SK-N-SH (cell line): ENCODE data around the gene PIKFYVE. TPM values are rescaled to one million over a fixed set of nuclear protein-coding genes. Genes with fewer than 3 reads are reported as not detected.
A peak's percentile ranks its signal among the peaks of the same experiment; 100 is the strongest.

ENCODE experiments used
- CTCF ChIA-PET: fragments of 300-600, 350-600 bp; formaldehyde crosslinking; extraction: SDS; loops from one replicate; lab custom pipeline; 2021; lab: Yijun Ruan, JAX
- POLR2A ChIA-PET: fragments of 350-600 bp; sonication (Branson Sonifier 250); formaldehyde crosslinking; extraction: SDS; loops from one replicate; lab custom pipeline; 2020; ENCODE audit warnings: antibody characterized with exemption, inconsistent platforms; lab: Yijun Ruan, JAX
- DNase-seq: peaks from one replicate; pipeline ENCODE4 v3.0.0; 2012
- H2AFZ ChIP-seq: fragments of 200-600 bp; sonication (generic); 2 replicates; pipeline ENCODE4 v1.8.1; 2016; ENCODE audit warnings: antibody characterized with exemption, mild to moderate bottlenecking, low read depth
- H3F3A ChIP-seq: fragments of 200-600 bp; sonication (generic); replicated peaks from 2 replicates; pipeline ENCODE3; 2016; ENCODE audit warnings: antibody characterized with exemption, mild to moderate bottlenecking; ENCODE audit not compliant: insufficient read depth
- H3K27ac ChIP-seq, 2 experiments: fragments of 200-500 bp in 1 of 2; fragments of 200-600 bp in 1 of 2; sonication (Bioruptor generic) in 1 of 2; sonication (generic), shearing (Covaris generic) in 1 of 2; 2 replicates each; pipeline versions ENCODE4 v1.5.1 to v1.6.1; 2014 to 2016; ENCODE audit warnings: low read depth in 2 of 2, inconsistent platforms in 1 of 2, low read length in 1 of 2, mild to moderate bottlenecking in 1 of 2, mixed read lengths in 1 of 2
- H3K27me3 ChIP-seq: fragments of 200-600 bp; sonication (generic), shearing (Covaris generic); 2 replicates; pipeline ENCODE4 v1.6.1; 2016; ENCODE audit warnings: mixed run types; ENCODE audit not compliant: insufficient read depth
- H3K36me3 ChIP-seq, 2 experiments: fragments of 200-500 bp in 1 of 2; fragments of 200-600 bp in 1 of 2; sonication (Bioruptor generic) in 1 of 2; sonication (generic) in 1 of 2; replicated peaks in 1 of 2; 2 replicates each; pipeline versions ENCODE3 to v1.5.1; 2014 to 2016; ENCODE audit warnings: low read length in 1 of 2, mild to moderate bottlenecking in 1 of 2; ENCODE audit not compliant: insufficient read depth in 2 of 2, control insufficient read depth in 1 of 2
- H3K4me1 ChIP-seq, 2 experiments: fragments of 200-500 bp in 1 of 2; fragments of 200-600 bp in 1 of 2; sonication (Bioruptor generic) in 1 of 2; sonication (generic), shearing (Covaris generic) in 1 of 2; 2 replicates each; pipeline versions ENCODE4 v1.5.1 to v1.6.1; 2014 to 2016; ENCODE audit warnings: low read depth in 1 of 2, low read length in 1 of 2, mixed run types in 1 of 2; ENCODE audit not compliant: insufficient read depth in 2 of 2, control insufficient read depth in 1 of 2
- H3K4me2 ChIP-seq: fragments of 200-600 bp; sonication (generic), shearing (Covaris generic); 2 replicates; pipeline ENCODE4 v1.6.1; 2017; ENCODE audit warnings: mixed run types
- H3K4me3 ChIP-seq, 2 experiments: fragments of 200-500 bp in 1 of 2; fragments of 200-600 bp in 1 of 2; sonication (Bioruptor generic) in 1 of 2; sonication (generic), shearing (Covaris generic) in 1 of 2; 2 replicates each; pipeline versions ENCODE4 v1.5.1 to v1.8.1; 2014 to 2016; ENCODE audit warnings: low read depth in 2 of 2, inconsistent platforms in 1 of 2, low read length in 1 of 2, mild to moderate bottlenecking in 1 of 2, mixed read lengths in 1 of 2, moderate library complexity in 1 of 2
- H3K79me2 ChIP-seq: fragments of 200-600 bp; sonication (generic); 2 replicates; pipeline ENCODE4 v1.8.1; 2017; ENCODE audit warnings: mild to moderate bottlenecking; ENCODE audit not compliant: insufficient read depth
- H3K9ac ChIP-seq: fragments of 200-600 bp; sonication (generic); 2 replicates; pipeline ENCODE4 v1.6.1; 2017; ENCODE audit warnings: mixed run types
- H3K9me2 ChIP-seq: fragments of 200-600 bp; sonication (generic); 2 replicates; pipeline ENCODE4 v1.6.1; 2017; ENCODE audit warnings: mixed run types
- H3K9me3 ChIP-seq: fragments of 200-600 bp; sonication (generic); 2 replicates; pipeline ENCODE4 v1.6.1; 2017; ENCODE audit warnings: mixed run types, mild to moderate bottlenecking, moderate library complexity
- H4K20me1 ChIP-seq: fragments of 200-600 bp; sonication (generic); 2 replicates; pipeline ENCODE4 v1.6.1; 2017; ENCODE audit warnings: mild to moderate bottlenecking, mixed run types; ENCODE audit not compliant: insufficient read depth
- CTCF ChIP-seq: fragments of 200-600 bp; sonication (generic); IDR thresholded peaks from 2 replicates; pipeline ENCODE4 v1.6.1; 2017; ENCODE audit warnings: antibody characterized with exemption, mild to moderate bottlenecking, moderate library complexity
- EP300 ChIP-seq, 2 experiments: IDR thresholded peaks; 2 replicates each; pipeline versions ENCODE4 v1.4.0 to v1.6.1; 2012; ENCODE audit warnings: borderline replicate concordance in 1 of 2, low read depth in 1 of 2, low read length in 1 of 2
- GABPA ChIP-seq: IDR thresholded peaks from 2 replicates; pipeline ENCODE4 v1.4.0; 2012; ENCODE audit warnings: low read depth, mild to moderate bottlenecking
- GATA2 ChIP-seq: sonication (generic); formaldehyde crosslinking; IDR thresholded peaks from 2 replicates; pipeline ENCODE4 v1.5.0; 2020; ENCODE audit warnings: mild to moderate bottlenecking, missing genetic modification reagents
- JUND ChIP-seq: IDR thresholded peaks from 2 replicates; pipeline ENCODE4 v1.4.0; 2012
- MAX ChIP-seq: IDR thresholded peaks from 2 replicates; pipeline ENCODE4 v1.4.0; 2012; ENCODE audit warnings: low read depth
- MEF2A ChIP-seq: IDR thresholded peaks from 2 replicates; pipeline ENCODE4 v1.4.0; 2012; ENCODE audit warnings: low read depth, borderline replicate concordance
- MXI1 ChIP-seq: IDR thresholded peaks from 2 replicates; pipeline ENCODE4 v1.6.1; 2012; ENCODE audit warnings: mild to moderate bottlenecking, low read depth, low read length, improper control_type of control experiment
- NFIC ChIP-seq: IDR thresholded peaks from 2 replicates; pipeline ENCODE4 v1.4.0; 2012; ENCODE audit warnings: borderline replicate concordance
- NRF1 ChIP-seq: IDR thresholded peaks from 2 replicates; pipeline ENCODE4 v1.6.1; 2012; ENCODE audit warnings: low read depth, mild to moderate bottlenecking, low read length
- PBX3 ChIP-seq: IDR thresholded peaks from 2 replicates; pipeline ENCODE4; 2012
- POLR2AphosphoS5 ChIP-seq: IDR thresholded peaks from 2 replicates; pipeline ENCODE4 v1.6.1; 2012; ENCODE audit warnings: low read depth, low read length
- RAD21 ChIP-seq: IDR thresholded peaks from 2 replicates; pipeline ENCODE4 v1.6.1; 2012; ENCODE audit warnings: mild to moderate bottlenecking, low read length
- RCOR1 ChIP-seq: fragments of 150-350 bp; IDR thresholded peaks from 2 replicates; pipeline ENCODE4 v1.6.1; 2017; ENCODE audit warnings: antibody characterized with exemption, low read length
- RFX5 ChIP-seq: IDR thresholded peaks from 2 replicates; pipeline ENCODE4 v1.6.1; 2012; ENCODE audit warnings: mild to moderate bottlenecking, improper control_type of control experiment, low read length
- RXRA ChIP-seq: IDR thresholded peaks from 2 replicates; pipeline ENCODE4 v1.4.0; 2012; ENCODE audit warnings: low read depth, mild to moderate bottlenecking, borderline replicate concordance
- TEAD4 ChIP-seq: IDR thresholded peaks from 2 replicates; pipeline ENCODE4 v1.4.0; 2012; ENCODE audit warnings: mild to moderate bottlenecking, borderline replicate concordance; ENCODE audit not compliant: insufficient read depth
- USF1 ChIP-seq: IDR thresholded peaks from 2 replicates; pipeline ENCODE4 v1.4.0; 2012; ENCODE audit warnings: low read depth, borderline replicate concordance
- YY1 ChIP-seq: IDR thresholded peaks from 2 replicates; pipeline ENCODE4 v1.4.0; 2012; ENCODE audit warnings: low read depth, mild to moderate bottlenecking
- WGBS: methylation state at CpG from one replicate; pipeline ENCODE4 v1.1.6; 2017; ENCODE audit warnings: low lambda C conversion rate; 5-methylcytosine and 5-hydroxymethylcytosine counted together
- polyA plus RNA-seq, 3 experiments: library from polyadenylated mRNA; depleted of rRNA; stranded (reverse); fragments of >200 nt; gene quantifications; 2 replicates each; pipeline ENCODE4 v1.2.3, GENCODE V29; 2012

Gene PIKFYVE
- polyA plus RNA-seq, 1 of the 3 experiments (the other 2 are of a cell fraction): 7.0 TPM

GRCh38 chr2:208361077-208361441, 95.0 kb downstream of the PIKFYVE start:
- no peaks in the 10 kb centered on the region for H3K27me3 ChIP-seq

GRCh38 chr2:208363485-208363884, 97.4 kb downstream of the PIKFYVE start:
- Histone ChIP-seq H3K27me3 (no peaks in the 10 kb centered on the region), H3K36me3 (peaks cover 0 to 8% of the 10 kb centered on the region in 2 experiments), H3K27ac (peak overlapping the region in 1 of 2 experiments; percentile 80; a peak in 2 of 4 replicates), H4K20me1 (peaks cover 5% of the 10 kb centered on the region), H2AFZ (no peak overlapping the region), H3K4me2 (peak overlapping the region; percentile 20; the same call in 1 of the 2 replicates), H3K4me3 (no peak overlapping the region), H3K9me3 (peaks cover 12% of the 10 kb centered on the region), H3K4me1 (peaks cover 0 to 11% of the 10 kb centered on the region in 2 experiments; a peak in 2 of 4 replicates), H3K9me2 (no peaks in the 10 kb centered on the region), H3K9ac (no peak overlapping the region), H3F3A (peaks cover 30% of the 10 kb centered on the region), H3K79me2 (no peaks in the 10 kb centered on the region)
- CTCF ChIA-PET: no interaction called here
- POLR2A ChIA-PET: no interaction called here
- 5% methylated on average over 2 of the region's 2 CpGs for WGBS
- no peak for DNase-seq
- peak; percentile 71 for TF ChIP-seq MAX
- no peak for TF ChIP-seq NRF1
- no peak for TF ChIP-seq GABPA
- TF ChIP-seq PBX3: peak; percentile 93
- TF ChIP-seq RFX5: no peak
- TF ChIP-seq RCOR1: no peak
- peak; percentile 98 for TF ChIP-seq JUND
- TF ChIP-seq EP300 (IDR thresholded peaks at IDR 0.05; ENCODE audit: borderline replicate concordance in 1 of 2, low read depth in 1 of 2, low read length in 1 of 2): peak in 1 of 2 experiments; percentile 93; a peak in 2 of 4 replicates
- no peak for TF ChIP-seq GATA2 (CRISPR knock-in tag)
- peak; percentile 14; the same call in 1 of the 2 replicates for TF ChIP-seq CTCF
- TF ChIP-seq USF1: no peak
- TF ChIP-seq MXI1: no peak
- no peak for TF ChIP-seq YY1
- TF ChIP-seq RXRA: peak; percentile 81; the same call in 1 of the 2 replicates
- TF ChIP-seq MEF2A: peak; percentile 38; the same call in 1 of the 2 replicates
- peak; percentile 65; the same call in 1 of the 2 replicates for TF ChIP-seq POLR2AphosphoS5
- no peak for TF ChIP-seq RAD21
- TF ChIP-seq TEAD4: peak; percentile 88
- TF ChIP-seq NFIC: peak; percentile 82

More at GRCh38 chr2:208361077-208361441, 95.0 kb downstream of the PIKFYVE start:
- DNase-seq: no peak
- Histone ChIP-seq H3K27ac (no peak overlapping the region), H3F3A (peaks cover 34% of the 10 kb centered on the region), H3K4me3 (no peak overlapping the region), H3K9ac (no peak overlapping the region), H3K9me2 (no peaks in the 10 kb centered on the region), H4K20me1 (peaks cover 5% of the 10 kb centered on the region), H3K79me2 (no peaks in the 10 kb centered on the region), H2AFZ (no peak overlapping the region), H3K36me3 (peaks cover 3 to 21% of the 10 kb centered on the region in 2 experiments), H3K9me3 (peaks cover 12% of the 10 kb centered on the region), H3K4me2 (no peak overlapping the region), H3K4me1 (peaks cover 0 to 11% of the 10 kb centered on the region in 2 experiments; a peak in 2 of 4 replicates)
- ChIA-PET POLR2A (interaction anchor here (0.8 kb wide), 1 partner anchor 615 kb away, joined by 3 read pairs; no protein-coding TSS in a partner anchor), CTCF (interaction anchor here (0.9 kb wide), 1 partner anchor 1062 kb away, joined by 3 read pairs; no protein-coding TSS in a partner anchor)
- 96% methylated on average over 6 of the region's 9 CpGs for WGBS
- TF ChIP-seq YY1 (no peak), CTCF (no peak)
